Keratinocyte (primary cell): ENCODE measurements around the gene FNDC10.

Experiments used
- CTCF ChIP-seq, 3 experiments: IDR thresholded peaks in 1 of 3; conservative IDR thresholded peaks in 1 of 3; optimal IDR thresholded peaks in 1 of 3; 2 replicates in 2 of 3; 3 replicates in 1 of 3; pipeline versions ENCODE3 to v1.5.1; 2011; ENCODE audit warnings: low read length in 3 of 3, mild to moderate bottlenecking in 3 of 3, moderate library complexity in 2 of 3, control low read depth in 1 of 3, inconsistent platforms in 1 of 3; ENCODE audit not compliant: insufficient read depth in 2 of 3; ENCODE audit errors: extremely low read depth in 1 of 3
- EZH2 ChIP-seq: IDR thresholded peaks from one replicate; pipeline ENCODE4 v1.6.1; 2012; ENCODE audit warnings: inconsistent platforms, mild to moderate bottlenecking, low read length, moderate library complexity

GRCh38 chr1:1554926-1555915 lies 44.7 kb downstream of the FNDC10 start:
- no peak for TF ChIP-seq CTCF (optimal IDR thresholded peaks at IDR 0.05 in 1 of 3, IDR thresholded peaks at IDR 0.05 in 1 of 3, conservative IDR thresholded peaks at IDR 0.05 in 1 of 3; ENCODE audit: extremely low read depth in 1 of 3, insufficient read depth in 2 of 3, low read length in 3 of 3)
- no peak for TF ChIP-seq EZH2
